Mesenchymal stem cell (in vitro differentiated cells and primary cell): ENCODE measurements around the gene MTCL1.

Source experiments
- DNase-seq: peaks from one replicate; pipeline ENCODE4 v3.0.0-alpha.2; 2013
- H2AFZ ChIP-seq: one replicate; pipeline ENCODE4 v1.6.1; 2013; ENCODE audit warnings: low read depth, mild to moderate bottlenecking, control low read depth, inconsistent platforms, low read length, moderate library complexity
- H2AK5ac ChIP-seq: 2 replicates; pipeline ENCODE4 v1.6.1; 2013; ENCODE audit warnings: low read length, moderate library complexity, mild to moderate bottlenecking, inconsistent platforms; ENCODE audit not compliant: severe bottlenecking
- H2BK120ac ChIP-seq: one replicate; pipeline ENCODE4 v1.6.1; 2013; ENCODE audit warnings: low read depth, mild to moderate bottlenecking, inconsistent platforms, low read length, moderate library complexity
- H2BK12ac ChIP-seq, 2 experiments: one replicate each; pipeline ENCODE4 v1.6.1; 2013; ENCODE audit warnings: inconsistent platforms in 2 of 2, low read length in 2 of 2, mild to moderate bottlenecking in 2 of 2, moderate library complexity in 2 of 2, control low read depth in 1 of 2
- H2BK15ac ChIP-seq: one replicate; pipeline ENCODE4 v1.6.1; 2013; ENCODE audit warnings: mild to moderate bottlenecking, low read depth, inconsistent platforms; ENCODE audit not compliant: poor library complexity, severe bottlenecking
- H2BK5ac ChIP-seq: 2 replicates; pipeline ENCODE4 v1.6.1; 2013; ENCODE audit warnings: low read depth, mild to moderate bottlenecking, low read length, control low read depth, inconsistent platforms; ENCODE audit not compliant: poor library complexity, severe bottlenecking
- H3K14ac ChIP-seq, 2 experiments: one replicate each; pipeline ENCODE4 v1.6.1; 2013; ENCODE audit warnings: inconsistent platforms in 2 of 2, low read length in 2 of 2, control low read depth in 1 of 2, mild to moderate bottlenecking in 1 of 2, moderate library complexity in 1 of 2
- H3K18ac ChIP-seq, 2 experiments: one replicate each; pipeline ENCODE4 v1.6.1; 2013; ENCODE audit warnings: inconsistent platforms in 2 of 2, low read length in 2 of 2, control low read depth in 1 of 2, low read depth in 1 of 2, mild to moderate bottlenecking in 1 of 2
- H3K23ac ChIP-seq, 2 experiments: one replicate each; pipeline ENCODE4 v1.6.1; 2013; ENCODE audit warnings: inconsistent platforms in 2 of 2, low read length in 2 of 2, mild to moderate bottlenecking in 2 of 2, moderate library complexity in 2 of 2, control low read depth in 1 of 2
- H3K27ac ChIP-seq: 2 replicates; pipeline ENCODE4 v1.5.1; 2013; ENCODE audit warnings: mild to moderate bottlenecking, moderate library complexity, low read length, control low read depth, inconsistent platforms; ENCODE audit not compliant: poor library complexity, severe bottlenecking
- H3K27me3 ChIP-seq, 2 experiments: 2 replicates each; pipeline versions ENCODE4 v1.6.1 to v1.7.0; 2013; ENCODE audit warnings: low read length in 2 of 2, mild to moderate bottlenecking in 2 of 2, moderate library complexity in 2 of 2, control low read depth in 1 of 2, inconsistent platforms in 1 of 2; ENCODE audit not compliant: control insufficient read depth in 1 of 2, insufficient read depth in 1 of 2
- H3K36me3 ChIP-seq, 2 experiments: 2 replicates each; pipeline versions ENCODE4 v1.6.1 to v1.7.0; 2013; ENCODE audit warnings: low read length in 2 of 2, control low read depth in 1 of 2, inconsistent platforms in 1 of 2, low read depth in 1 of 2, mild to moderate bottlenecking in 1 of 2; ENCODE audit not compliant: insufficient read depth in 2 of 2, control insufficient read depth in 1 of 2
- H3K4ac ChIP-seq, 2 experiments: one replicate each; pipeline ENCODE4 v1.6.1; 2013; ENCODE audit warnings: inconsistent platforms in 2 of 2, low read length in 2 of 2, mild to moderate bottlenecking in 2 of 2, moderate library complexity in 2 of 2, control low read depth in 1 of 2, low read depth in 1 of 2
- H3K4me1 ChIP-seq: 2 replicates; pipeline ENCODE4 v1.6.1; 2013; ENCODE audit warnings: low read depth, low read length, control low read depth; ENCODE audit not compliant: control insufficient read depth, insufficient read depth
- H3K4me2 ChIP-seq: 2 replicates; pipeline ENCODE4 v1.6.1; 2013; ENCODE audit warnings: low read length, mild to moderate bottlenecking, inconsistent platforms; ENCODE audit not compliant: poor library complexity, severe bottlenecking
- H3K4me3 ChIP-seq, 2 experiments: 2 replicates each; pipeline versions ENCODE4 v1.5.1 to v1.7.0; 2013; ENCODE audit warnings: low read length in 2 of 2, mild to moderate bottlenecking in 2 of 2, control low read depth in 1 of 2, low read depth in 1 of 2; ENCODE audit not compliant: insufficient read depth in 1 of 2
- H3K79me1 ChIP-seq: replicated peaks from 2 replicates; pipeline ENCODE4 v1.6.1; 2013; ENCODE audit warnings: mild to moderate bottlenecking, control low read depth, low read length, inconsistent platforms; ENCODE audit not compliant: poor library complexity, severe bottlenecking
- H3K9ac ChIP-seq: 2 replicates; pipeline ENCODE4 v1.7.0; 2013; ENCODE audit warnings: mild to moderate bottlenecking, low read length, moderate library complexity
- H3K9me3 ChIP-seq: 2 replicates; pipeline ENCODE4 v1.7.0; 2013; ENCODE audit warnings: mild to moderate bottlenecking, low read length; ENCODE audit not compliant: control insufficient read depth
- H4K8ac ChIP-seq: one replicate; pipeline ENCODE4 v1.6.1; 2013; ENCODE audit warnings: inconsistent platforms, mild to moderate bottlenecking, low read length, moderate library complexity
- H4K91ac ChIP-seq: one replicate; pipeline ENCODE4 v1.6.1; 2013; ENCODE audit warnings: mild to moderate bottlenecking, low read length, inconsistent platforms
- WGBS: methylation state at CpG from one replicate; pipeline ENCODE4 v1.1.7; 2013; ENCODE audit warnings: mixed read lengths; 5-methylcytosine and 5-hydroxymethylcytosine counted together

Gene MTCL1

DNA sequence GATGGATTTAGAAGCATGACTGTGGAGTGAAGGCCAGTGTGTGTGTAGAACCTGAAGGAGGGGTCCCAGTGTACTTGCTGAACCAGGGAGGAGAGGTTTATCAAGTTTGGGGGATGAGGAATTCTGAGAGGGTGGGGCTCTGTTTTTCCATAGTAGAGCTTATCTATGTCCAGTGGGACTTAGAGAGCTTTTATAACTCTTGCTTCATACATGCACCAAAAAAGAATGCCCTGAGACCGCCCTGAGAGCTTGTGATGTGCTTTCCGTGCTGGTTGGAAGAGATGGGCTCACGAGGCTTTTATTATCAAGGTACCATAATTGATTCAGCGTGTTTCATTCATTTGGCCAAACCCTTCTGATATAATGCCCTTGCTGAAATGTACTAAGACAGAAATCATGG is 100.2 kb downstream of the MTCL1 start:
- Histone ChIP-seq H3K9ac (no peak overlapping the region), H3K36me3 (peaks cover 35 to 95% of the 10 kb centered on the region in 2 experiments), H2BK5ac (no peak overlapping the region), H3K4me3 (no peak overlapping the region), H3K27me3 (no peaks in the 10 kb centered on the region), H3K18ac (no peak overlapping the region), H3K4me1 (peaks cover 23% of the 10 kb centered on the region), H2BK120ac (no peak overlapping the region), H4K8ac (no peak overlapping the region), H2AK5ac (peak overlapping the region; percentile 72), H3K9me3 (no peaks in the 10 kb centered on the region), H2BK12ac (no peak overlapping the region), H3K79me1 (peaks cover 9% of the 10 kb centered on the region), H4K91ac (no peak overlapping the region), H3K14ac (no peak overlapping the region), H3K4ac (no peak overlapping the region), H3K27ac (peak overlapping the region; percentile 26), H2AFZ (no peak overlapping the region), H2BK15ac (no peak overlapping the region), H3K4me2 (no peak overlapping the region), H3K23ac (no peak overlapping the region)
- DNase-seq, result no peak
- 98% methylated on average over 4 of the region's 4 CpGs for WGBS

DNA sequence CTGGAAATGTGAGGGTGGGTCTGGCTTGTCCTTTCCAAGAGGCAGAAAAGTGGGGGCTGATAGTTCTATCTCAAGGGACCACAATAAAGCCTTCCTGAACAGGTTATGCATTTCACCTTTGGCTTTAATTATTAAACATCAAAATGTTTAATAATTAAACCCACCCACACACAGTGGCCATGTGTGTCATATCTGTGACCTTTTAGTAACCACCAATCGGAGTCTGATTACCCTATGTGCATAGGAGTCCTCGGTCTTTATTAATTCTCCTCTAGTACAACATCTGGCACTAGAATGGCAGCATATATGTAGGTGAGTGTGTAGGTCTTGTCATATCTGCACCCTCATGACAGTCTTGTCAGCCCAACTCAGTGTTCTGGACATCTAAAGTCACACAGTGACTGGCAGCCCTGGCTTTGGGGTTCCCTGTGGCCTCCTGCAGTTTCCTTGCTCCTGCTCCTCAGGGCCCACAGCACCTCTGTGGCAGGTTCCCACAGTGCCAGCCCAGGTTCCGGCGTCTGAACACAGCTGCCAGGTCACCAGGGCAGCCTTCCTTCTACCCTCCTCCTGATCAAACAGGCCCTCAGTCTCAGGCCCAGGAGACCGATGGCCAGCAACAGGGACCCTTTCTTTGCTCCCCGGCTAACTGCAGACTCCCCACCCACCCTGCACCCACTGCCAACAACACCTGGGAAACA is 100.9 kb downstream of the MTCL1 start:
- Histone ChIP-seq H4K8ac (no peak overlapping the region), H3K9me3 (no peaks in the 10 kb centered on the region), H3K9ac (no peak overlapping the region), H3K27ac (peak overlapping the region; percentile 39), H3K36me3 (peaks cover 41 to 95% of the 10 kb centered on the region in 2 experiments), H2BK15ac (no peak overlapping the region), H3K4me3 (no peak overlapping the region), H3K4me1 (peaks cover 21% of the 10 kb centered on the region), H2BK12ac (no peak overlapping the region), H3K18ac (no peak overlapping the region), H4K91ac (no peak overlapping the region), H3K4ac (no peak overlapping the region), H2AK5ac (peak overlapping the region; percentile 23), H2BK5ac (no peak overlapping the region), H2AFZ (no peak overlapping the region), H3K14ac (no peak overlapping the region), H3K27me3 (no peaks in the 10 kb centered on the region), H3K23ac (no peak overlapping the region), H2BK120ac (no peak overlapping the region), H3K79me1 (peaks cover 9% of the 10 kb centered on the region), H3K4me2 (no peak overlapping the region)
- 98% methylated on average over 4 of the region's 6 CpGs for WGBS
- DNase-seq, result no peak

DNA sequence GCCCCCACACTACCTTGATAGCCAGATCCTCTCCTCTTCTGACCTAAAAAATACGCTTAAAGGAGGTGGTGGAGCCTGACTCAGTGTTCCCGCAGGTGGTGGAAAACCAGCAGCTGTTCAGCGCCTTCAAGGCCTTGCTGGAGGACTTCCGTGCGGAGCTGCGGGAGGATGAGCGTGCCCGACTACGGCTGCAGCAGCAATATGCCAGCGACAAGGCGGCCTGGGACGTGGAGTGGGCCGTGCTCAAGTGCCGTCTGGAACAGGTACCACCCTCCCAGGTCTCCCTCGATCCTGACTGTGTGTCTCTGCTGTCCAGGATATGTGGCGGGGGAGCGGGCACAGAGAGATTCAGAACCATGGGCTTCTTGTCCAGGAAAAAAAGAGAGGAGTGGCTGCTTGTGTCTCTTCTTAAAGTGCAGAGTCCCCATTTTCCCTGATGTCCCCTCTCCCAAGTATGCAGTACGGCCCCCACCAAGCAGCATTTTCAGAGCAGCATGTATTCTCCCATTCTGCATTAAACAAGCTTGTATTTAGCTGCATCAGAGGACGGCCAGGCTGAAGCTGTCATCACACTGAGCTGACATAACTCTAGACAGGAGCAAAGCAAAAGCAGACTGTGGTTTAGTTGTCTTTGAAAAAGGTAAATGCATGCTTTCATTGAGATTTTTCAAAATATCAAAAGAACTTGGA is 101.6 kb downstream of the MTCL1 start:
- Histone ChIP-seq H3K27ac (no peak overlapping the region), H3K79me1 (peaks cover 9% of the 10 kb centered on the region), H3K4ac (no peak overlapping the region), H3K18ac (no peak overlapping the region), H2BK12ac (no peak overlapping the region), H3K4me3 (no peak overlapping the region), H3K14ac (no peak overlapping the region), H3K9me3 (no peaks in the 10 kb centered on the region), H4K91ac (peak overlapping the region; percentile 2), H3K4me1 (peaks cover 16% of the 10 kb centered on the region), H2BK5ac (no peak overlapping the region), H2BK15ac (no peak overlapping the region), H2BK120ac (no peak overlapping the region), H3K9ac (no peak overlapping the region), H3K27me3 (no peaks in the 10 kb centered on the region), H3K36me3 (peaks cover 41 to 95% of the 10 kb centered on the region in 2 experiments), H4K8ac (no peak overlapping the region), H2AFZ (no peak overlapping the region), H2AK5ac (peak overlapping the region; percentile 11), H3K23ac (no peak overlapping the region), H3K4me2 (no peak overlapping the region)
- 97% methylated on average over 17 of the region's 19 CpGs for WGBS
- DNase-seq, result no peak

DNA sequence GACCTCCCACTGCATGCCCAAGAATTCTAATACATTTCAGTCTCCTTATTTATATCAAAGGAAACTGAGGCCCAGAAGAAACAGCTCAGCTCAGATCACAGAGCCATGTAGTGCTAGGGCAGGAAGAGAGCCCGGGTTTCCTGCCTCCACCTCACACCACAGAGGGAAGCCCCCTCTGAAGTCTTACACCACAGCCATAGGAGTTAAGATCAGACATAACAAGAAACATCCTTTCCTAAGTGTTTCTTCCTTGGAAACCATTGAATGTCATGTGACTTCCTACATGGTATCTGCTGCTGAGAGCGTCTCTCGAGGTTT is 102.1 kb downstream of the MTCL1 start:
- Histone ChIP-seq H3K4me3 (no peak overlapping the region), H3K9ac (no peak overlapping the region), H3K79me1 (peaks cover 9% of the 10 kb centered on the region), H3K27ac (peak overlapping the region; percentile 1), H2AK5ac (no peak overlapping the region), H3K27me3 (no peaks in the 10 kb centered on the region), H3K23ac (no peak overlapping the region), H3K4me1 (peaks cover 14% of the 10 kb centered on the region), H2BK12ac (no peak overlapping the region), H2AFZ (no peak overlapping the region), H3K9me3 (no peaks in the 10 kb centered on the region), H4K91ac (no peak overlapping the region), H3K18ac (no peak overlapping the region), H3K14ac (no peak overlapping the region), H3K4ac (no peak overlapping the region), H4K8ac (no peak overlapping the region), H3K4me2 (no peak overlapping the region), H2BK15ac (no peak overlapping the region), H2BK5ac (no peak overlapping the region), H2BK120ac (no peak overlapping the region), H3K36me3 (peaks cover 41 to 95% of the 10 kb centered on the region in 2 experiments)
- WGBS, result 88% methylated on average over 3 of the region's 3 CpGs
- DNase-seq, result no peak
